Measurements from ENCODE around the gene BRCC3. TPM values are rescaled to one million over a fixed set of nuclear protein-coding genes. Genes with fewer than 3 reads are reported as not detected.
A peak's percentile ranks its signal among the peaks of the same experiment; 100 is the strongest.

The BRCC3 gene
- total RNA-seq, 1 donor from 2014 or later: 21.8 TPM

DNA sequence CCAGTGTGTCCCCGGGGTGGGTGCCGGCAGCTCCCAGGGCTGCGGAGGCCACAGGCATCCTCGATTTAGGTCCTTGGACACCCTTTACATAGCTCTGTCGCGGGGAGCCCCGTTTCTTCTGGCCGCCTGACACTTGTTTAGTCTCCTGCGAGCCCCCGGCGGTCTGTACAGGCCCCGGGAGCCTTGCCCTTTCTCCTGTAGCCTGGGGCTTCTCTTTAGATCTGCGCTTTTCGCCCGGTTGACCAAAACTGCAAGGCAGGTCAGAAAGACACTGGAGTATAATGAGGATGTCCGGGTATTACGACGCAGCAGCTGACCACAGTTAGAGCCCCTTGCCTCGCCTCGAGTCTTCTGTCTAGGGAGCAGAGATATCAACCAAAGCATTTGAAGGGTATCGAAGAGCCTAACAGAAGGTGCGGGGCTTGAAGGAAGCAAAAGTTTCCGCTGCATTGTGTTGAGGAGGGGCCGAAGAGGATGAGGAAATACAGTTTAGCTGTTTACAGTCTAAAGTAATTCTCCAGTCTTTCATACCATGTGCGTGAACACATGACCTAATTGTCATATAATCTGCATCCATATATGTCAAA, 479 bp downstream of the BRCC3 start:
- peak; percentile 62 for FAIRE-seq
- Histone ChIP-seq H3K36me3 (ENCODE audit: insufficient read depth, low read length) (peaks cover 3% of the 10 kb centered on the region), H3K9me3 (ENCODE audit: insufficient read depth, low read depth, low read length) (no peaks in the 10 kb centered on the region), H3K4me3 (ENCODE audit: insufficient read depth, low read depth, low read length) (peak overlapping the region; percentile 90), H3K4me1 (ENCODE audit: insufficient read depth, low read length) (peaks cover 13% of the 10 kb centered on the region), H3K27me3 (ENCODE audit: insufficient read depth, low read length) (no peaks in the 10 kb centered on the region), H3K9ac (ENCODE audit: low read length) (peak overlapping the region; percentile 90), H3K79me2 (ENCODE audit: insufficient read depth, low read length) (peaks cover 50% of the 10 kb centered on the region), H3K27ac (ENCODE audit: low read depth, low read length) (peak overlapping the region; percentile 66), H2AFZ (ENCODE audit: low read depth, low read length) (peak overlapping the region; percentile 87), H4K20me1 (ENCODE audit: insufficient read depth, low read length) (no peaks in the 10 kb centered on the region), H3K4me2 (ENCODE audit: low read length) (peak overlapping the region; percentile 93)
- Mint-ChIP-seq H3K27ac (ENCODE audit: unreplicated experiment) (peak overlapping the region; percentile 62), H3K27me3 (ENCODE audit: low read depth, unreplicated experiment) (no peaks in the 10 kb centered on the region), H3K9me3 (ENCODE audit: unreplicated experiment) (no peaks in the 10 kb centered on the region), H3K4me3 (ENCODE audit: unreplicated experiment) (peak overlapping the region; percentile 94), H3K4me1 (ENCODE audit: low read depth, unreplicated experiment) (peaks cover 7% of the 10 kb centered on the region), H3K36me3 (ENCODE audit: low read depth, unreplicated experiment) (no peaks in the 10 kb centered on the region)
- TF ChIP-seq, protein P1, sequence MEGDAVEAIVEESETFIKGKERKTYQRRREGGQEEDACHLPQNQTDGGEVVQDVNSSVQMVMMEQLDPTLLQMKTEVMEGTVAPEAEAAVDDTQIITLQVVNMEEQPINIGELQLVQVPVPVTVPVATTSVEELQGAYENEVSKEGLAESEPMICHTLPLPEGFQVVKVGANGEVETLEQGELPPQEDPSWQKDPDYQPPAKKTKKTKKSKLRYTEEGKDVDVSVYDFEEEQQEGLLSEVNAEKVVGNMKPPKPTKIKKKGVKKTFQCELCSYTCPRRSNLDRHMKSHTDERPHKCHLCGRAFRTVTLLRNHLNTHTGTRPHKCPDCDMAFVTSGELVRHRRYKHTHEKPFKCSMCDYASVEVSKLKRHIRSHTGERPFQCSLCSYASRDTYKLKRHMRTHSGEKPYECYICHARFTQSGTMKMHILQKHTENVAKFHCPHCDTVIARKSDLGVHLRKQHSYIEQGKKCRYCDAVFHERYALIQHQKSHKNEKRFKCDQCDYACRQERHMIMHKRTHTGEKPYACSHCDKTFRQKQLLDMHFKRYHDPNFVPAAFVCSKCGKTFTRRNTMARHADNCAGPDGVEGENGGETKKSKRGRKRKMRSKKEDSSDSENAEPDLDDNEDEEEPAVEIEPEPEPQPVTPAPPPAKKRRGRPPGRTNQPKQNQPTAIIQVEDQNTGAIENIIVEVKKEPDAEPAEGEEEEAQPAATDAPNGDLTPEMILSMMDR (IDR thresholded peaks at IDR 0.05; ENCODE audit: insufficient read depth, low read depth, low read length): no peak
- no peak for TF ChIP-seq EZH2 (IDR thresholded peaks at IDR 0.05; ENCODE audit: insufficient read depth, low read length)
- no peak for DNase-seq (ENCODE audit: low read depth)

DNA sequence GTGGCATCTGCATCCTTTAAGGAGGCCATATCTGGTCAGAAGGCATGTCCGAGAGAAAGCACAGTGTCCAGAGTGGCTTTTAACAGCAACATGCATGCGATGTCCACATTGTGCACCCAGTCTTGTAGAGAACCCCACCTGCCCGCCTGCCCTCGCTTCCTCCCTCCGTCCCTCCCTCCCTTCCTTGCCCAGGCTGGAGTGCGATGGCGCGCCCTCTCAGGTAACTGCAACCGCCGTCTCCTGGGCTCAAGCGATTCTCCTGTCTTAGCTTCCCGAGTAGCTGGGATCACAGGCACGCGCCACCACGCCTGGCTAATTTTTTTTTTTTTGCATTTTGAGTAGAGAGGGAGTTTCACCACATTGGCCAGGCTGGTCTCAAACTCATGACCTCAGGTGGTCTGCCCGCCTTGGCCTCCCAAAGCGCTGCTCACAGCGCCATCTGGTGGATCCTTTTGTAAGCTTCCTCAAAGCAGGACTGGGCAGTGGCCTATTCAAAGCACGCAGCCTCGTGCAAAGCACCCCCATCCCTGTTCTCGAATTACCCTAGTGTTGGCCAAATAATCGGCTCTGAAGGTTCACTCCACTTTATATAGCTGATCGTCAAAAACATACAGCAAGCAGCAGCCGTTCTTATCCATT, 15.0 kb downstream of the BRCC3 start:
- Mint-ChIP-seq H3K4me3 (ENCODE audit: unreplicated experiment) (no peak overlapping the region), H3K36me3 (ENCODE audit: low read depth, unreplicated experiment) (no peaks in the 10 kb centered on the region), H3K9me3 (ENCODE audit: unreplicated experiment) (no peaks in the 10 kb centered on the region), H3K27me3 (ENCODE audit: low read depth, unreplicated experiment) (no peaks in the 10 kb centered on the region), H3K4me1 (ENCODE audit: low read depth, unreplicated experiment) (no peaks in the 10 kb centered on the region), H3K27ac (ENCODE audit: unreplicated experiment) (no peak overlapping the region)
- Histone ChIP-seq H3K36me3 (ENCODE audit: insufficient read depth, low read length) (peaks cover 2% of the 10 kb centered on the region), H3K27me3 (ENCODE audit: insufficient read depth, low read length) (no peaks in the 10 kb centered on the region), H3K9me3 (ENCODE audit: insufficient read depth, low read depth, low read length) (no peaks in the 10 kb centered on the region), H3K27ac (ENCODE audit: low read depth, low read length) (no peak overlapping the region), H2AFZ (ENCODE audit: low read depth, low read length) (no peak overlapping the region), H3K79me2 (ENCODE audit: insufficient read depth, low read length) (no peaks in the 10 kb centered on the region), H4K20me1 (ENCODE audit: insufficient read depth, low read length) (no peaks in the 10 kb centered on the region), H3K9ac (ENCODE audit: low read length) (no peak overlapping the region), H3K4me2 (ENCODE audit: low read length) (no peak overlapping the region), H3K4me1 (ENCODE audit: insufficient read depth, low read length) (no peaks in the 10 kb centered on the region), H3K4me3 (ENCODE audit: insufficient read depth, low read depth, low read length) (no peak overlapping the region)
- FAIRE-seq (no peak), DNase-seq (ENCODE audit: low read depth) (no peak)
- TF ChIP-seq, protein P1 (IDR thresholded peaks at IDR 0.05; ENCODE audit: insufficient read depth, low read depth, low read length): no peak
- TF ChIP-seq EZH2 (IDR thresholded peaks at IDR 0.05; ENCODE audit: insufficient read depth, low read length): no peak
